Stomach (tissue), 4 donors: ENCODE measurements around the gene PYGO1.

ENCODE experiments used
- EP300 ChIP-seq: sonication (generic); formaldehyde crosslinking; IDR thresholded peaks from one replicate; pipeline ENCODE4 v1.6.1; 2017; ENCODE audit warnings: antibody characterized with exemption
- POLR2A ChIP-seq, 4 donors: fragments of 450-650 bp; IDR thresholded peaks; one replicate each; pipeline ENCODE4 v1.6.1; 2016; ENCODE audit warnings: antibody characterized with exemption in 4 of 4, control low read depth in 2 of 4, mild to moderate bottlenecking in 1 of 4, moderate library complexity in 1 of 4
- TF ChIP-seq, protein P1 (sequence below), 7 experiments: fragments of 450-650 bp in 4 of 7; fragments of 200-600 bp in 3 of 7; sonication (generic) in 3 of 7; IDR thresholded peaks; one replicate each; pipeline ENCODE4 v1.5.1; 2016 to 2019; ENCODE audit warnings: antibody characterized with exemption in 7 of 7, control low read depth in 2 of 7, mild to moderate bottlenecking in 1 of 7

DNA sequence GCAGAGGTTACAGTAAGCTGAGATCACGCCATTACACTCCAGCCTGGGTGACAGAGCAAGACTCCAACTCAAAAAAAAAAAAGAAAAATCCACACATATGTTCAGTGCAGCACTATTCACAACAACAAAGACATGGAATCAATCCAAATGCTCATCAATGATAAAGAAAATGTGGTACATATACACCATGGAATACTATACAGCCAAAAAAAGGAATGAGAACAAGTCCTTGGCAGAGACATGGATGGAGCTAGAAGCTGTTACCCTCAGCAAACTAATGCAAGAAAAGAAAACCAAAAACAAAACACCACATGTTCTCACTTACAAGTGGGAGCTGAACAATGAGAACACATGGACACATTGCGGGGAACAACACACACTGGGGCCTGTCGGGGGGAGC, 25.5 kb downstream of the PYGO1 start:
- no peak for TF ChIP-seq POLR2A (IDR thresholded peaks at IDR 0.05)
- TF ChIP-seq, protein P1, sequence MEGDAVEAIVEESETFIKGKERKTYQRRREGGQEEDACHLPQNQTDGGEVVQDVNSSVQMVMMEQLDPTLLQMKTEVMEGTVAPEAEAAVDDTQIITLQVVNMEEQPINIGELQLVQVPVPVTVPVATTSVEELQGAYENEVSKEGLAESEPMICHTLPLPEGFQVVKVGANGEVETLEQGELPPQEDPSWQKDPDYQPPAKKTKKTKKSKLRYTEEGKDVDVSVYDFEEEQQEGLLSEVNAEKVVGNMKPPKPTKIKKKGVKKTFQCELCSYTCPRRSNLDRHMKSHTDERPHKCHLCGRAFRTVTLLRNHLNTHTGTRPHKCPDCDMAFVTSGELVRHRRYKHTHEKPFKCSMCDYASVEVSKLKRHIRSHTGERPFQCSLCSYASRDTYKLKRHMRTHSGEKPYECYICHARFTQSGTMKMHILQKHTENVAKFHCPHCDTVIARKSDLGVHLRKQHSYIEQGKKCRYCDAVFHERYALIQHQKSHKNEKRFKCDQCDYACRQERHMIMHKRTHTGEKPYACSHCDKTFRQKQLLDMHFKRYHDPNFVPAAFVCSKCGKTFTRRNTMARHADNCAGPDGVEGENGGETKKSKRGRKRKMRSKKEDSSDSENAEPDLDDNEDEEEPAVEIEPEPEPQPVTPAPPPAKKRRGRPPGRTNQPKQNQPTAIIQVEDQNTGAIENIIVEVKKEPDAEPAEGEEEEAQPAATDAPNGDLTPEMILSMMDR (IDR thresholded peaks at IDR 0.05) = no peak
- TF ChIP-seq EP300 = no peak
